Tibial artery (tissue), 4 donors: Measurements from ENCODE around the gene RBMX.

Experiments used
- DNase-seq, 2 donors: peaks; one replicate each; pipeline ENCODE4 v3.0.0-alpha.2; 2019
- H3K27ac ChIP-seq, 2 donors: fragments of 200-600 bp; sonication (generic) in 1 of 2; 1 replicate in 1 of 2; 2 replicates in 1 of 2; pipeline ENCODE4 v1.5.1; 2018 to 2019; ENCODE audit warnings: mild to moderate bottlenecking in 1 of 2
- H3K27me3 ChIP-seq, 2 donors: fragments of 200-600 bp; sonication (generic) in 1 of 2; one replicate each; pipeline versions ENCODE4 v1.5.1 to v1.6.0; 2016 to 2019
- H3K36me3 ChIP-seq, 3 donors: fragments of 200-600 bp; sonication (generic) in 2 of 3; one replicate each; pipeline ENCODE4 v1.5.1; 2016 to 2019; ENCODE audit warnings: mild to moderate bottlenecking in 2 of 3
- H3K4me1 ChIP-seq, 4 donors: fragments of 200-600 bp; sonication (generic) in 2 of 4; 1 replicate in 3 of 4; 2 replicates in 1 of 4; pipeline ENCODE4 v1.5.1; 2016 to 2019
- H3K4me3 ChIP-seq, 2 donors: fragments of 200-600 bp; sonication (generic) in 1 of 2; 1 replicate in 1 of 2; 2 replicates in 1 of 2; pipeline ENCODE4 v1.5.1; 2018 to 2019; ENCODE audit warnings: mild to moderate bottlenecking in 2 of 2
- H3K9me3 ChIP-seq, 3 donors: fragments of 200-600 bp; sonication (generic) in 1 of 3; one replicate each; pipeline ENCODE4 v1.5.1; 2016 to 2019
- CTCF ChIP-seq, 2 experiments: fragments of 200-600 bp in 1 of 2; fragments of 450-650 bp in 1 of 2; IDR thresholded peaks; one replicate each; pipeline ENCODE4 v1.5.1; 2017 to 2019; ENCODE audit warnings: antibody characterized with exemption in 2 of 2, mild to moderate bottlenecking in 1 of 2, moderate library complexity in 1 of 2
- intact Hi-C: fragments of 100-400 bp; cut with DNase I; formaldehyde crosslinking; loops from one replicate; pipeline ENCODE4 v1.15.0; 2023; ENCODE audit warnings: low total_unique reads

RBMX gene

GRCh38 chrX:136856551-136856950 is 24.0 kb downstream of the RBMX start:
- H3K36me3 ChIP-seq: peaks cover 4 to 16% (median 14%) of the 10 kb centered on the region in 3 donors
- intact Hi-C loops: no loop called here
- no peak overlapping the region for H3K27ac ChIP-seq
- no peaks in the 10 kb centered on the region for H3K27me3 ChIP-seq
- H3K4me1 ChIP-seq: no peaks in the 10 kb centered on the region
- no peaks in the 10 kb centered on the region for H3K9me3 ChIP-seq
- TF ChIP-seq CTCF (IDR thresholded peaks at IDR 0.05): no peak
- H3K4me3 ChIP-seq: no peak overlapping the region
- no peak for DNase-seq

- Histone ChIP-seq H3K27me3 (no peaks in the 10 kb centered on the region), H3K4me1 (no peaks in the 10 kb centered on the region), H3K4me3 (no peak overlapping the region), H3K9me3 (no peaks in the 10 kb centered on the region), H3K27ac (no peak overlapping the region), H3K36me3 (peaks cover 4 to 11% (median 10%) of the 10 kb centered on the region in 3 donors)
- TF ChIP-seq CTCF (IDR thresholded peaks at IDR 0.05): no peak
- intact Hi-C loops: no loop called here
- DNase-seq: no peak
These were observed 24.5 kb downstream of the RBMX start for GRCh38 chrX:136856050-136856449.

GRCh38 chrX:136851526-136851925 is 29.0 kb downstream of the RBMX start:
- Histone ChIP-seq H3K9me3 (no peaks in the 10 kb centered on the region), H3K27ac (no peak overlapping the region), H3K4me1 (no peaks in the 10 kb centered on the region), H3K4me3 (no peak overlapping the region), H3K27me3 (no peaks in the 10 kb centered on the region), H3K36me3 (peaks cover 12 to 21% (median 16%) of the 10 kb centered on the region in 3 donors)
- TF ChIP-seq CTCF (IDR thresholded peaks at IDR 0.05): no peak
- DNase-seq: no peak
- intact Hi-C loops: no loop called here

GRCh38 chrX:136850441-136851175 is 29.9 kb downstream of the RBMX start:
- Histone ChIP-seq H3K9me3 (no peaks in the 10 kb centered on the region), H3K36me3 (peaks cover 17 to 26% (median 20%) of the 10 kb centered on the region in 3 donors), H3K4me3 (no peak overlapping the region), H3K4me1 (no peaks in the 10 kb centered on the region), H3K27me3 (no peaks in the 10 kb centered on the region), H3K27ac (no peak overlapping the region)
- no peak for DNase-seq
- TF ChIP-seq CTCF (IDR thresholded peaks at IDR 0.05): no peak
- intact Hi-C loops: no loop called here

GRCh38 chrX:136849395-136849794 is 31.1 kb downstream of the RBMX start:
- no peaks in the 10 kb centered on the region for H3K4me1 ChIP-seq
- H3K9me3 ChIP-seq: peaks cover 0 to 3% (median 0%) of the 10 kb centered on the region in 3 donors

More at GRCh38 chrX:136849395-136849794, 31.1 kb downstream of the RBMX start:
- DNase-seq: no peak
- Histone ChIP-seq H3K27me3 (no peaks in the 10 kb centered on the region), H3K4me3 (no peak overlapping the region), H3K36me3 (peaks cover 21 to 32% (median 25%) of the 10 kb centered on the region in 3 donors), H3K27ac (no peak overlapping the region)
- intact Hi-C loops: no loop called here
- TF ChIP-seq CTCF (IDR thresholded peaks at IDR 0.05): no peak
